GM19455 (cell line): ENCODE results near the gene IQCF5.
"Not testable (repeated sequence)": the region's sequence is repeated elsewhere in the genome, so short reads cannot be mapped to it uniquely, and the experiment has no call there.

ENCODE experiments used
- ATAC-seq: cut with Tn5 transposase; IDR thresholded peaks from one replicate; pipeline ENCODE4 v1.9.1; 2021; ENCODE audit not compliant: unreplicated experiment

The IQCF5 gene

GRCh38 chr3:51869304-51869703 lies 6.1 kb downstream of the IQCF5 start:
- ATAC-seq, result no peak

DNA sequence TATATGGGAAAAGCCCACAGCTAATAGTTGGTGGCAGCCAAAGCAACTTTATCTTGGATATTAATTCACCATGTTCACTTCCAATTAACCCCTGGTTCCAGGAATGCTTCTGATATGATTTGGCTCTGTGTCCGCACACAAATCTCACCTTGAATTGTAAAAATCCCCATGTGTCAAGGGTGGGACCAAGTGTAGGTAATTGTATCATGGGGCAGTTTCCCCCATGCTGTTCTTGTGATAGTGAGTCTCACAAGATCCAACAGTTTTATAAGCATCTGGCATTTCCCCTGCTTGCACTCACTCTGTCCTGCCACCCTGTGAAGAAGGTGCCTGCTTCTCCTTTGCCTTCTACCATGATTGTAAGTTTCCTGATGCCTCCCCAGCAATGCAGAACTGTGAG lies 6.5 kb downstream of the IQCF5 start:
- ATAC-seq, result not testable (repeated sequence)

DNA sequence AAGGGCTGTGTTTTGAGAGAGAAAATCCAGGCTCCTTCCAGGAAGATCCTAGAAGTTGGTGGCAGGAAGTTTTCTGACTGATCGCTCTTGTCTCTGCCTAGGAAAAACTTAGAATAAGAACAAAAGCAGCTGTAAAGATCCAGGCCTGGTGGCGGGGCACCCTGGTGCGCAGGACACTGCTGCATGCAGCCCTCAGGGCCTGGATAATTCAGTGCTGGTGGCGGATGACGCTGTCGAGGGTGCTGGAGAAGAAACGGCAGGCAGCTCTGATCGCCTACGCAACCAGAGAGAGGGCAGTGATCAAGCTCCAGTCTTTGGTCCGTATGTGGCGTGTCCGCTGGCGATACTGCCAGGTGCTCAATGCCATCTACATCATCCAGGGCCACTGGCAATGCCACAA lies 12.5 kb downstream of the IQCF5 start:
- no peak for ATAC-seq

GRCh38 chr3:51860703-51861665 lies 14.4 kb downstream of the IQCF5 start, which contains the start of gene IQCF2:
IQCF2 (plus strand) TSS chr3:51861615; CDS start chr3:51861667, 52 bp downstream.
- no peak for ATAC-seq

GRCh38 chr3:51855411-51855810 lies 20.0 kb downstream of the IQCF5 start:
- not testable (repeated sequence) for ATAC-seq

GRCh38 chr3:51845129-51845528 lies 30.3 kb downstream of the IQCF5 start:
- no peak for ATAC-seq

- no peak for ATAC-seq
Measured at GRCh38 chr3:51836606-51837005, 38.8 kb downstream of the IQCF5 start.

DNA sequence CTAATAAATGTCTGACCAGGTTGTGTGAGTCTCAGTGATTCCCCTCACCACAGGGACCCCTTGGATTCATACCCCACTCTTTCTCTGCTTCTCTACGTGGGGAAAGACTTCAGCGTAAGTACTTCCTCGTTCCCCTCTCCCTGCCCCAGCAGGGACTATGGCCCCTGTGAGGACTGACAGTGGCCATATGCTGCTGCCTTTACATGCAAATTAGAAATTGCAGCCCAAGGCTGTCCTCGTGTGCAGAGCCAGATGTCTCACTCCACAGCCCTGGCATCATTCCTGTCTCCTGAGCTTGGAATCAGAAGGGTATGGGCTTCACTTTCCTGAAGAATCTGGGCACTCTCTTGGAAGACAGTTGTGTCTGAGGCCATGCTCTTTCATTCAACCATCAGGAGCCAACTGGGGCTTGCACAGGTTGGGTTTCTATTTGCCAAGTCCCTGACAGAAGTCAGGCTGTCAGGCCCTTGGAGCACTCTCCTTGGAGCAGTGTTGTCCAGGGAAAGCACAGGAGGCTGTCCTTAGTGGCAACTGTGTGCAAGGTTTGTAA lies 44.5 kb downstream of the IQCF5 start:
- no peak for ATAC-seq

- no peak for ATAC-seq
Measured at GRCh38 chr3:51830345-51830744, 45.1 kb downstream of the IQCF5 start.

- ATAC-seq, result no peak
Measured at GRCh38 chr3:51828297-51828696, 47.1 kb downstream of the IQCF5 start.
